ENCODE data around the gene REXO4.

- TF ChIP-seq CTCF (IDR thresholded peaks at IDR 0.05) (no peak), EP300 (IDR thresholded peaks at IDR 0.05) (no peak)
Observed at GRCh38 chr9:133417541-133418461, at the start of gene REXO4.

Measured in suprapubic skin (tissue), 3 donors.